Tibial artery (tissue), 4 donors: ENCODE data around the gene RAD54L.
A peak's percentile ranks its signal among the peaks of the same experiment; 100 is the strongest.

Source experiments
- DNase-seq, 2 donors: peaks; one replicate each; pipeline ENCODE4 v3.0.0-alpha.2; 2019
- H3K27ac ChIP-seq, 2 donors: fragments of 200-600 bp; sonication (generic) in 1 of 2; 1 replicate in 1 of 2; 2 replicates in 1 of 2; pipeline ENCODE4 v1.5.1; 2018 to 2019; ENCODE audit warnings: mild to moderate bottlenecking in 1 of 2
- H3K27me3 ChIP-seq, 2 donors: fragments of 200-600 bp; sonication (generic) in 1 of 2; one replicate each; pipeline versions ENCODE4 v1.5.1 to v1.6.0; 2016 to 2019
- H3K36me3 ChIP-seq, 3 donors: fragments of 200-600 bp; sonication (generic) in 2 of 3; one replicate each; pipeline ENCODE4 v1.5.1; 2016 to 2019; ENCODE audit warnings: mild to moderate bottlenecking in 2 of 3
- H3K4me1 ChIP-seq, 4 donors: fragments of 200-600 bp; sonication (generic) in 2 of 4; 1 replicate in 3 of 4; 2 replicates in 1 of 4; pipeline ENCODE4 v1.5.1; 2016 to 2019
- H3K4me3 ChIP-seq, 2 donors: fragments of 200-600 bp; sonication (generic) in 1 of 2; 1 replicate in 1 of 2; 2 replicates in 1 of 2; pipeline ENCODE4 v1.5.1; 2018 to 2019; ENCODE audit warnings: mild to moderate bottlenecking in 2 of 2
- H3K9me3 ChIP-seq, 3 donors: fragments of 200-600 bp; sonication (generic) in 1 of 3; one replicate each; pipeline ENCODE4 v1.5.1; 2016 to 2019
- intact Hi-C: fragments of 100-400 bp; cut with DNase I; formaldehyde crosslinking; loops from one replicate; pipeline ENCODE4 v1.15.0; 2023; ENCODE audit warnings: low total_unique reads
- TF ChIP-seq, protein P1 (sequence below), 2 experiments: fragments of 200-600 bp in 1 of 2; fragments of 450-650 bp in 1 of 2; IDR thresholded peaks; one replicate each; pipeline ENCODE4 v1.5.1; 2017 to 2019; ENCODE audit warnings: antibody characterized with exemption in 2 of 2, mild to moderate bottlenecking in 1 of 2, moderate library complexity in 1 of 2

The RAD54L gene

DNA sequence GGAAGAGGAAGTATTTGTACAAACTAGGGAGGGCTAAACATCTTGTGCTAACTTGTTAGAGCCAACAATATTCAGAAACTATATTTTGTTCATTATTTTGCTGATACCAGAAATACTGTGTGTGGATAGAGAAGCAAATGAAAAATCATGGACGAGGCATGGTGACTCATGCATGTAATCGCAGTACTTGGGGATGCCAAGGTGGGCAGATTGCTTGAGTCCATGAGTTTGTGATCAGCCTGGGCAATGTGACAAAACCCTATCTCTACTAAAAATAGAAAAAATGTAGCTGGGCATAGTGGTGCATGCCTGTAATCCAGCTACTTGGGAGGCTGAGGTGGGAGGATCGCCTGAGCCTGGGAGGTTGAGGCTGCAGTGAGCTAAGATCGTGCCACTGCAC, 42.4 kb downstream of the RAD54L start:
- intact Hi-C loops, result no loop called here
- no peak for DNase-seq
- H3K27me3 ChIP-seq, result no peaks in the 10 kb centered on the region
- no peaks in the 10 kb centered on the region for H3K9me3 ChIP-seq
- peaks cover 23 to 86% (median 67%) of the 10 kb centered on the region in 3 donors for H3K36me3 ChIP-seq
- no peak overlapping the region for H3K27ac ChIP-seq
- TF ChIP-seq, protein P1, sequence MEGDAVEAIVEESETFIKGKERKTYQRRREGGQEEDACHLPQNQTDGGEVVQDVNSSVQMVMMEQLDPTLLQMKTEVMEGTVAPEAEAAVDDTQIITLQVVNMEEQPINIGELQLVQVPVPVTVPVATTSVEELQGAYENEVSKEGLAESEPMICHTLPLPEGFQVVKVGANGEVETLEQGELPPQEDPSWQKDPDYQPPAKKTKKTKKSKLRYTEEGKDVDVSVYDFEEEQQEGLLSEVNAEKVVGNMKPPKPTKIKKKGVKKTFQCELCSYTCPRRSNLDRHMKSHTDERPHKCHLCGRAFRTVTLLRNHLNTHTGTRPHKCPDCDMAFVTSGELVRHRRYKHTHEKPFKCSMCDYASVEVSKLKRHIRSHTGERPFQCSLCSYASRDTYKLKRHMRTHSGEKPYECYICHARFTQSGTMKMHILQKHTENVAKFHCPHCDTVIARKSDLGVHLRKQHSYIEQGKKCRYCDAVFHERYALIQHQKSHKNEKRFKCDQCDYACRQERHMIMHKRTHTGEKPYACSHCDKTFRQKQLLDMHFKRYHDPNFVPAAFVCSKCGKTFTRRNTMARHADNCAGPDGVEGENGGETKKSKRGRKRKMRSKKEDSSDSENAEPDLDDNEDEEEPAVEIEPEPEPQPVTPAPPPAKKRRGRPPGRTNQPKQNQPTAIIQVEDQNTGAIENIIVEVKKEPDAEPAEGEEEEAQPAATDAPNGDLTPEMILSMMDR (IDR thresholded peaks at IDR 0.05), result no peak
- H3K4me3 ChIP-seq, result no peak overlapping the region
- no peaks in the 10 kb centered on the region for H3K4me1 ChIP-seq

DNA sequence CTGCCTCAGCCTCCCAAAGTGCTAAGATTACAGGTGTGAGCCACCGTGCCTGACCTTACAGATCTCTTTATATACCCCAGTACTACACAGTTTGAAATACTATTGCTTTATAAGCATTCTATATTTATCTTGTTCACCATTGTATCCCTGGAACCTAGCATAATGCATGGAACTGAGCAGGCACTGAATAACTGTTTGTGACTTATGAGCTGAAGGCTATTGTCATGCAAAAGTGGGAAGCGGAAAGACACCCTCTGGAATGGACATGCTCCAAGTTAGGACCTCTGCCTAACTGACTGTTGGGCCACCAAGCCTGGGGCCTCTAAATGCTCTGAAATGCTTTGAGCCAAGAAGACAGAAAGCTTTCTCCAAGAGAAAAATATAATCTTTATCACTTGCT, 47.7 kb downstream of the RAD54L start:
- TF ChIP-seq, protein P1 (IDR thresholded peaks at IDR 0.05), result no peak
- Histone ChIP-seq H3K27me3 (no peaks in the 10 kb centered on the region), H3K27ac (no peak overlapping the region), H3K4me1 (peaks cover 0 to 22% (median 16%) of the 10 kb centered on the region in 4 donors), H3K36me3 (peaks cover 36 to 67% (median 61%) of the 10 kb centered on the region in 3 donors), H3K4me3 (no peak overlapping the region), H3K9me3 (no peaks in the 10 kb centered on the region)
- intact Hi-C loops, result no loop called here
- DNase-seq, result no peak

DNA sequence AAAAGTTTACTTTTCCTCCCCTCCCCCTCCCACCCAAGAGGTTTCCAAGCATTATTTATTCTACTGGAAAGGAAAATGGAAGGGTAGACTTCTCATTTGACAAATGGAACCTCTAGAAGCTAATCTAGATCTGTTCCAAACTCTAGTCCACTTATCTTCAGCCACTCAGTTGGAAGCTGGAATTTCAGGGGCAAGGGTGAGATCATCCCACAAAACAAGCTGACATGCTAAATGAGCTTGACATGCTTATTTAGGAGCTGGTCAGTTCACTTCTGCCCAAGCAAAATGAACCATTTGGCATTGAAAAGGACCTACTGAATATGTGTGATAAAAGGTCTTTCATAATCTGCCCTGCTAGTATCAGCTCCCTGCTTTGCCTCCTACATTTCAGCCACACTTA, 50.8 kb downstream of the RAD54L start:
- peaks cover 36 to 48% (median 48%) of the 10 kb centered on the region in 3 donors for H3K36me3 ChIP-seq
- TF ChIP-seq, protein P1 (IDR thresholded peaks at IDR 0.05), result no peak
- intact Hi-C loops, result no loop called here
- H3K9me3 ChIP-seq, result no peaks in the 10 kb centered on the region
- peak overlapping the region; percentile 21 to 97 for H3K27ac ChIP-seq
- peaks cover 0 to 36% (median 30%) of the 10 kb centered on the region in 4 donors for H3K4me1 ChIP-seq
- H3K4me3 ChIP-seq, result no peak overlapping the region
- DNase-seq, result no peak
- no peaks in the 10 kb centered on the region for H3K27me3 ChIP-seq

DNA sequence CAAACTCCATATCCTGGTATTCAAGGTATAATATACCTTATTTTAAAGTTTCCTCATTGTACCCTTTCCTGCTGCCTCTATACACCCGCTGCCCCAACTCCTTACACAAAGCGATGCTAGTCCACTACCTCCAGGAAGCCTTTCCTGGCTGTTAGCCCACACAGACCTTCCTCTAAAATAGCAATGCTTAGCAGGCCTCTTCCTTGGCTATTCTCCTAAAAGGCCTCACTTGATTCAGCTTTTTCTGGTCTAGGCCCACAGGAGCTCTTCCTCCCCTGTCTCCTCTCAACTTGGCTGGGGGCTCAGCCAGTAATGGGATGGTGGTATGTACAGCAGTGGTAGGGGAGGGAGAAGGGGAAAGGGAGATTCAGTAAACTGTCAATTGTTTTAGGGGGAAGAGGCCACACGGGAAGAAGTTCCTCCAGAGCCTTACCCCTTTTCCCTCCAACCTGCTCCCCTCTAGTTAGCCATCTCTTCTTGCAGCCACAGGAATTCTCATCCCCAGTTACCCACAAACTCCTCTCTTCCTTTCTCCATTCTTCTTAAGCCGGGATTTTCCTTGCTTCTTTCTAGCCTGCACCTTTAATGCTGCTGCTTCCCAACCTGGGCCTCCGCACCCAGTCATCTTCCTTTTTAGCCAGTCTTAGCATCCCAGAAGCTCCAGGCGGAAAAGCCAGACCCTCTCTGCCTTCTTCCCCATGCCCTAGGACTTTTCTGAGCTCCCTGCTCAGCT, 53.3 kb downstream of the RAD54L start:
- Histone ChIP-seq H3K4me1 (peaks cover 0 to 52% (median 43%) of the 10 kb centered on the region in 4 donors), H3K4me3 (peak overlapping the region; percentile 77 to 87)
- no peak for DNase-seq

DNA sequence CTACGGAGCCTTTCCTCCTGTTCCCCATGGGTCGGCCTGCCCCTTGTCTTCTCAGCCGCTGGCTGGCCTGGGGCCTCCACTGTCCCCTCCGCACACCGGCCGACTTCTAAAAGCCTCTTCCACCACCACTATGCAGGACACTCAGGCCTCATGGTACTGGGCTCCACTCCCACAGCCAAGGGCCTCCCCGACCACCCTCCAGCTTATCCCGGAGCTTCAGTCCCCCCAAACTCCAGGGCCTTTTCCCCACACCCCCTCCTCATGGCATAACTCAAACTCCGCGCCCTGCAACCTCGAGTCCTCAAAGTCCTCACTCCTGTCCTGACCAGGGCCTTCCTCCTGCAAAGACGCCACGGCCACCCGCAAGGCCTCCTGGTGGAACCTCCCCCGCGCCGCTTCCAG, 53.8 kb downstream of the RAD54L start:
- Histone ChIP-seq H3K4me1 (peaks cover 0 to 56% (median 45%) of the 10 kb centered on the region in 4 donors), H3K27ac (peak overlapping the region; percentile 95 to 97), H3K9me3 (no peaks in the 10 kb centered on the region), H3K27me3 (no peaks in the 10 kb centered on the region), H3K4me3 (peak overlapping the region; percentile 77 to 87), H3K36me3 (peaks cover 12 to 18% (median 18%) of the 10 kb centered on the region in 3 donors)
- TF ChIP-seq, protein P1 (IDR thresholded peaks at IDR 0.05), result no peak
- DNase-seq, result no peak
- intact Hi-C loops, result loop anchor here (5.0 kb wide), 1 partner anchor 54 kb away; the partner anchor contains the start of gene RAD54L

More for the DNA sequence above, 53.3 kb downstream of the RAD54L start:
- peak overlapping the region; percentile 95 to 97 for H3K27ac ChIP-seq
- H3K27me3 ChIP-seq, result no peaks in the 10 kb centered on the region
- TF ChIP-seq, protein P1 (IDR thresholded peaks at IDR 0.05), result no peak
- intact Hi-C loops, result loop anchor here (5.0 kb wide), 1 partner anchor 54 kb away; the partner anchor contains the start of gene RAD54L
- peaks cover 16 to 23% (median 23%) of the 10 kb centered on the region in 3 donors for H3K36me3 ChIP-seq
- H3K9me3 ChIP-seq, result no peaks in the 10 kb centered on the region
